ENCODE data around the gene ADORA2A. TPM values are rescaled to one million over a fixed set of nuclear protein-coding genes. Genes with fewer than 3 reads are reported as not detected.

Gene ADORA2A
- total RNA-seq = 10 to 100 TPM; 30.5 to 33.0 TPM

DNA sequence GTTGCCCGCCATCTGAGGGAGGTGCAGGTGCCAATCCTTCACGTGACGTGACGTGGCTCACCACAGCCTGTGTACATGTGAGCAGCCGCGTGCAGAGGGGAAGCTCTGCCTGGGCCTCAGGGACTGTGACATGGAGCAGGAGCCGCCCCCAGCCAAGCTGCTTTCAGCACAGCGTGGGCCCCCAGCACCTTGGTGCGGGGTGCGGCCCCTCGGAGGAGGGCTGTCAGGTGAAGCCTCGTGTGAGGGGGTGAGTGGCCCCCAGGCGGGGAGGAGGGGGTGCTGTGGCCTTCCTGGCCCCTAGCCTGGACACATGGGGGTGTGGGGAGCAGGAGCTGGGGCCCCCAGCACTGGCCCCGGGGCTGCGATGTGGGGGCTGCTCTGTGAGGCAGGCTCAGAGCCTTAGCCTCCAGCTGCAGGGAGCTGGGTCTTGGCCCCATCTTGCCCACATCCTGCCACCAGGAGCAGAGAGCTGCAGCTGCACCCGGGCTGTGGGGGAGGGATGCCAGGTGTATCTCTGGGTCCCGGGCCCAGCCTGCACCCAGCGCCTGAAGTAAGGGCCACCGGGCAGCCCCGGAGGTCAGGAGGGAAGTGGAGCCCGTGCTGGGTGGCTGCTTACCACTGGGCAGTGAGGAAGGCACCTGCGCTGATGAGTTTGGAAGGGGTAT lies at the start of gene ADORA2A:
Gene ADORA2A (plus strand): TSS at position 100 of the 665 bp plus-strand sequence. CDS start 5,806 bp downstream, outside the sequence.
- no peaks in the 10 kb centered on the region for H3K9me3 Mint-ChIP-seq
- ChIA-PET CTCF (interaction anchor here (0.6 to 8.8 kb wide), 5 partner anchors 33 to 98 kb away, joined by 4 to 102 read pairs (median 7); no protein-coding TSS in a partner anchor), POLR2A (interaction anchor here (0.9 to 4.4 kb wide), 7 partner anchors 8 to 570 kb away, joined by 3 to 16 read pairs (median 4); partner anchors contain the start of genes GUCD1 and SLC2A11)
- intact Hi-C loops (cut with micrococcal nuclease) = no loop called here
- peaks cover 61% of the 10 kb centered on the region for H3K4me1 Mint-ChIP-seq (ENCODE audit: low read depth)
- no peaks in the 10 kb centered on the region for H3K27me3 Mint-ChIP-seq
- peak within 1 kb of the TSS; percentile 81 for H3K4me3 Mint-ChIP-seq
- peak; percentile 91 for DNase-seq
- H3K27ac Mint-ChIP-seq = peak within 1 kb of the TSS; percentile 94
- H3K36me3 Mint-ChIP-seq = peaks cover 3% of the 10 kb centered on the region

DNA sequence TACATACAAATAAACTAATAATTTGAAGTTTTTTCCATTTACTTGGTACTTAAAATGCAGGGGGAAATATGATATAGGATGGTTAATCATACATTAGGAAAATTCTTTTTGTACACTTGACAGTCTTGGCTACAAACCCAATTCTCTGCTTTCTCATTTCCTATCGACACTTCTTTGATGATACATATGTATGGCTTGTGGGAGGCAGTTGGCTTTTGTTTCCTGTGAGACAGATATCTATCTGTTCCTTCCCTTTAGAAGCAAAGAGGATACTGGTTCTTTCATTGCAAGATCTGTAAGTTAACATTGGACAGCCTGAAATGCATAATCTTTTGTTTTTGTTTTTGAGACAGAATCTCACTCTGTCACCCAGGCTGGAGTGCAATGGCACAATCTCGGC lies 47.9 kb upstream of the ADORA2A start:
- Mint-ChIP-seq H3K27ac (no peak overlapping the region), H3K4me1 (ENCODE audit: low read depth) (peaks cover 23% of the 10 kb centered on the region), H3K9me3 (peaks cover 3% of the 10 kb centered on the region), H3K27me3 (no peaks in the 10 kb centered on the region), H3K4me3 (no peak overlapping the region), H3K36me3 (peaks cover 21% of the 10 kb centered on the region)
- CTCF ChIA-PET = no interaction called here
- intact Hi-C loops (cut with micrococcal nuclease) = no loop called here
- POLR2A ChIA-PET = no interaction called here
- DNase-seq = no peak

DNA sequence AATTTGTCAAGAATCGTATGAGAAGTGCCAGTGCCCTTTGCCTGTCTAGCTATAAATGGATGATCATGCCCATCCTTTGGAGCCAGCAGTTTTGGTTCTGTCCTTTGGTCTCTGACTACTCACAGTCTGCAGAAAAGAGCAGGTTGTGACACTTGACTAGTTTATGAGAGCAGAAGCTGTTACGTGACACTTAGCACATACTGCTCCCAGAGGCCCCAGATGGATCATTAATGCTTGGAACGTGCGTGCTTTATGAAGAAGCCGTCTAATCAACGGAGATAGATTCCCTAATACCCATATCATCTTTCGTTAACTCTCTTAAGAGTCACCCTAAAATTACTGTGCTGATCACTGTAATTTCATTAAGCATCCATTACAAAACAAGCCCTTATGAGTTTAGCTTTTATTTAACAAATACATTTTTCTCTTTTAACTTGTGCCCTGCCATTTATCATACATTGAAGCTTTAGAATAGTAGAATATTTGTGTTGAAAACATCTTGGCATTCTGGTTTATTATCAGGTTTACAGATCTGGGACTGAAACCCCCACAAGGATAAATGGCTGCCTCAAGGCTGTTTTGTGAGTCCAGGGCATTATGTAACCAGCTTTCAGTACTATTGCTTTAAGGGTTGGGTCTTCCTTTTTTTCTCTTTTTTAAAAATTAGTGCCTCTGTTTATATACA lies 47.0 kb upstream of the ADORA2A start:
- ChIA-PET CTCF (no interaction called here), POLR2A (no interaction called here)
- peaks cover 15% of the 10 kb centered on the region for H3K36me3 Mint-ChIP-seq
- DNase-seq = no peak
- H3K27me3 Mint-ChIP-seq = no peaks in the 10 kb centered on the region
- H3K9me3 Mint-ChIP-seq = no peaks in the 10 kb centered on the region
- intact Hi-C loops (cut with micrococcal nuclease) = no loop called here
- H3K27ac Mint-ChIP-seq = no peak overlapping the region
- H3K4me1 Mint-ChIP-seq (ENCODE audit: low read depth) = peaks cover 23% of the 10 kb centered on the region
- no peak overlapping the region for H3K4me3 Mint-ChIP-seq

DNA sequence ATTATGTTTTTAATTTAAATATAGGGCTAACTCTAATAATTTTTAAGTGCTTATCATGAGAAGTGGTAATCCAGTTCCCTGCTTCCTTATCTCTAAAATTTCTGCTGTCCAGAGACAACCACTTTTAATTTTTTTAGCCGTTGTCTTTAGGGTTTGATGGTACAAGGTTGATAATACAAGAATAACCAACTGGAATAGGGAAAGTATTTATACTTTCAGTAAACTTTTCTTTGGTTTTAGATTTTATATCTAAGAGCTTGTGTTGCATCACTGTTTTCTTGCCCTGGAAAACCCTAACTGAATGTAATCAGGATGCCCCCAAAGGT lies 46.5 kb upstream of the ADORA2A start:
- Mint-ChIP-seq H3K27ac (no peak overlapping the region), H3K4me3 (no peak overlapping the region), H3K9me3 (no peaks in the 10 kb centered on the region), H3K36me3 (peaks cover 15% of the 10 kb centered on the region), H3K4me1 (ENCODE audit: low read depth) (peaks cover 23% of the 10 kb centered on the region), H3K27me3 (no peaks in the 10 kb centered on the region)
- POLR2A ChIA-PET = no interaction called here
- CTCF ChIA-PET = no interaction called here
- DNase-seq = no peak
- intact Hi-C loops (cut with micrococcal nuclease) = no loop called here

DNA sequence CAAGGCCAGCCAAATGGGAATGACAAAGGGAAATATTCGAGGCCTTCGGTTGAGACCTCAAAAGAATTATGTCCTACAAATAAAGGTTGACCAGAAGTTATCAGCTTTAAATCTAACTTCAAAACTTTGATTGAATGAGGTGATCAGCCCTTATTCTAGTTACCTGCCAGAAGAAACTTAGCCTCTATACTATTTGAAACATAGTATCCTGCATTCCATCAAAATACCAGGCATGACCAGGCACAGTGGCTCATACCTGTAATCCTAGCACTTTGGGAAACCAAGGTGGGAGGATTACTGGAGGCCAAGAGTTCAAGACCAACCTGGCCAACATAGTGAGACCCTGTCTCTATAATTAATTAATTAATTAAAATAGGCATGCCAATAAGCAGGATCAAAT lies 44.3 kb upstream of the ADORA2A start:
- DNase-seq = no peak
- CTCF ChIA-PET = no interaction called here
- Mint-ChIP-seq H3K4me1 (ENCODE audit: low read depth) (peaks cover 18% of the 10 kb centered on the region), H3K27ac (no peak overlapping the region), H3K9me3 (no peaks in the 10 kb centered on the region), H3K4me3 (no peak overlapping the region), H3K27me3 (no peaks in the 10 kb centered on the region), H3K36me3 (peaks cover 4% of the 10 kb centered on the region)
- POLR2A ChIA-PET = no interaction called here
- intact Hi-C loops (cut with micrococcal nuclease) = no loop called here

DNA sequence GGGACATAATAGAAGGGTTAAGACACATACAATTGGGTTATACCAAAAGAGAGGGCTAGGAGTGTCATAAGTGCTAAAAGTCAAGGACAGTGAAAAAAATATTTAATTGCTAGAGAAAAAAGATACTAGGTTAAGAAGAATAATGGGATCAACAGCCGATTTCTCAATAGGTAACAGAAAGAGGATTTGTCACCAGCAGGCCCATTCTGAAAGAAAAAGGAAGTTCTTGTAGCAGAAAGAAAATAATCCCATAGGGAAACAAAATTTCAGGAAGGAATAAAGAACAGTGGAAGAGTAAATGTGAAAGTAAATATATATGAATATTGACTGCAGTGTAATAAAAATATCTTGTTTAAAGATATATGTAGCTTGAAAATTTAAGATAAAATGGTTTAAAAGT lies 43.3 kb upstream of the ADORA2A start:
- POLR2A ChIA-PET = no interaction called here
- no peak overlapping the region for H3K27ac Mint-ChIP-seq
- H3K9me3 Mint-ChIP-seq = no peaks in the 10 kb centered on the region
- H3K27me3 Mint-ChIP-seq = no peaks in the 10 kb centered on the region
- H3K4me3 Mint-ChIP-seq = no peak overlapping the region
- intact Hi-C loops (cut with micrococcal nuclease) = no loop called here
- H3K36me3 Mint-ChIP-seq = peaks cover 4% of the 10 kb centered on the region
- H3K4me1 Mint-ChIP-seq (ENCODE audit: low read depth) = peaks cover 12% of the 10 kb centered on the region
- DNase-seq = no peak
- CTCF ChIA-PET = no interaction called here

DNA sequence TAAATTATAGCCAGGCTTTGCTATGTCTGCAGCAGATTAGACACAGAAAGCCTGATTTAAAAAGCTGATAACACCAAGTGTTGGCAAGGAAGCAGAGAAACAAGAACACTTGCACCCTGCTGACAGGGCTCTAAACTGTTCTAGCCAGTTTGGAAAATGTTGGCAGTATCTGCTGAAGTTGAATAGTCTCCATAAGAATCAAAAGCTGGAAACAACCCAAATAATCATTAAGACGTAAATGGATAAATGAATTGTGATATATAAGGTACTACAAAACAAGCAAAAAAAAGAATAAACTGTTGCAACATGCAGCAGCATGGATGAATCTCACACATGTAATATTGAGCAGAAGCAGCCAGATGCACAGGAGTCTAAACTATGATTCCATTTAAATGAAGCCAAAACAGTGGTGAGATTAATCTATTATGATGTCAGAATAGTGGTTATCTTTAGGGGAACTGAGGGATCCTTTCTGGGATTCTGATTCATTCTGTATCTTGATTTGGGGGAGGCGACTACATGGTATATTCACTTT lies 40.4 kb upstream of the ADORA2A start:
- Mint-ChIP-seq H3K27ac (no peak overlapping the region), H3K27me3 (no peaks in the 10 kb centered on the region), H3K9me3 (no peaks in the 10 kb centered on the region), H3K4me1 (ENCODE audit: low read depth) (peaks cover 6% of the 10 kb centered on the region), H3K36me3 (no peaks in the 10 kb centered on the region), H3K4me3 (no peak overlapping the region)
- POLR2A ChIA-PET = no interaction called here
- intact Hi-C loops (cut with micrococcal nuclease) = no loop called here
- no peak for DNase-seq
- CTCF ChIA-PET = no interaction called here

DNA sequence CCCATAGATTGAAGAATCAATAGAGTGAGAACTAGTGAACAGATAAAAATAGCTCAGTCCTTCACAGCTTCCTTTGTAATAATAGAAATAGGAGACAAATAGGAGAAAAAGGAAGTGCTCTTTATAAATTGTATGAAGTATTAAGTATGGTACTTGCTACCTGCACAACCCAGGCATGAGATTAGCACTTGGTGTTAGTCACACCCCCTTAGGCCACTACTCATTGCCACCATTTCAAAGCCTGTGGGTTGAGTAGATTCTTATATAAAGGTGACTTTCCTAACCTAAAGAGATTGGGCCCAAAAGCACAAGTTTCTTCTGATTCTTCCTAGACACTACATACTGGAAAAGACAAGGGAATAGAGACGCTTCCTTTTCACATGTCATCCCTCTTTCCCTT lies 37.7 kb upstream of the ADORA2A start:
- intact Hi-C loops (cut with micrococcal nuclease) = no loop called here
- no peaks in the 10 kb centered on the region for H3K36me3 Mint-ChIP-seq
- no peaks in the 10 kb centered on the region for H3K27me3 Mint-ChIP-seq
- no peaks in the 10 kb centered on the region for H3K9me3 Mint-ChIP-seq
- H3K4me1 Mint-ChIP-seq (ENCODE audit: low read depth) = peaks cover 10% of the 10 kb centered on the region
- H3K4me3 Mint-ChIP-seq = no peak overlapping the region
- CTCF ChIA-PET = interaction anchor here (0.6 kb wide), 1 partner anchor 642 kb away, joined by 3 read pairs; no protein-coding TSS in a partner anchor
- no peak for DNase-seq
- H3K27ac Mint-ChIP-seq = no peak overlapping the region
- POLR2A ChIA-PET = no interaction called here

DNA sequence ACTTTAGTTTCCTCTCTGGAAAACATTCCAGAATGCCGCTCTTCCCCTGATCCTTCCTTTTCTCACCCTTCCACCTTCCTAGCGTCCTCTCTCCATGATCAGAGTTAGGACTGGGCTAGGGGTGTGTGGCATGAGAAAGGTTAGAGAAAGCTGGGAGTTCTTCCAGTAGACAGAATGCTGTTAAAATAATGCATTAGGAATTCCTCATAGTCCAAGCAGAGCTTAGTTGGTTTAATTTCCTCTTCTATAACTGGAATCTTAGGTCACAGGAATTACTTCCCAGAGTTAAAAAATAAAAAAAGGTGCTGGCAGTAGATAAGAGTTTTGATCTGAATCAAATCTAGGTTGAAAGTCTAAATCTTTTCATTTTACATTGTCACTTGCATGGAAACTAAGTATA lies 37.2 kb upstream of the ADORA2A start:
- ChIA-PET POLR2A (no interaction called here), CTCF (interaction anchor here (0.6 kb wide), 2 partner anchors 132 to 642 kb away, joined by 3 read pairs; no protein-coding TSS in a partner anchor)
- no peak for DNase-seq
- no peak overlapping the region for H3K4me3 Mint-ChIP-seq
- no peak overlapping the region for H3K27ac Mint-ChIP-seq
- H3K4me1 Mint-ChIP-seq (ENCODE audit: low read depth) = peaks cover 10% of the 10 kb centered on the region
- intact Hi-C loops (cut with micrococcal nuclease) = no loop called here
- no peaks in the 10 kb centered on the region for H3K9me3 Mint-ChIP-seq
- H3K27me3 Mint-ChIP-seq = no peaks in the 10 kb centered on the region
- peaks cover under 1% of the 10 kb centered on the region for H3K36me3 Mint-ChIP-seq

DNA sequence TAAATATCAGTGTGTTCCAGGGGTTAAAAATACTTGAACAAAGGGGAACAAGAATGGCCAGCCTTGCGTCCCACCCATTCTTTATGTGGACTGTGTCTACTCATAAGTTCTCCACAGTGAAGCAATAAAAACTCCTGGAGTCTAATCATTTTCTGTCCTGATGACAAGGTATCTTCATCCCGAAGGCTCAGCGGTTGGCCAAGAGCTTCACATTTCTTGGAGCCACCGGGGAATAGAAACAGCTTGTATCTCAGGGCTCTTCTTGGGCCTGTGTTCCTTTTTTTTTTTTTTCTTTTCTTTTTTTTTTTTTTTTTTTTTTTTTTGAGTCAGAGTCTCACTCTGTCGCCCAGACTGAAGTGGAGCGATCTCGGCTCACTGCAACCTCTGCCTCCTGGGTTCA lies 36.8 kb upstream of the ADORA2A start:
- intact Hi-C loops (cut with micrococcal nuclease) = no loop called here
- ChIA-PET CTCF (interaction anchor here (0.6 kb wide), 1 partner anchor 132 kb away, joined by 3 read pairs; no protein-coding TSS in a partner anchor), POLR2A (no interaction called here)
- DNase-seq = no peak
- no peaks in the 10 kb centered on the region for H3K27me3 Mint-ChIP-seq
- H3K36me3 Mint-ChIP-seq = peaks cover 3% of the 10 kb centered on the region
- no peak overlapping the region for H3K27ac Mint-ChIP-seq
- no peaks in the 10 kb centered on the region for H3K9me3 Mint-ChIP-seq
- H3K4me1 Mint-ChIP-seq (ENCODE audit: low read depth) = peaks cover 10% of the 10 kb centered on the region
- H3K4me3 Mint-ChIP-seq = no peak overlapping the region

DNA sequence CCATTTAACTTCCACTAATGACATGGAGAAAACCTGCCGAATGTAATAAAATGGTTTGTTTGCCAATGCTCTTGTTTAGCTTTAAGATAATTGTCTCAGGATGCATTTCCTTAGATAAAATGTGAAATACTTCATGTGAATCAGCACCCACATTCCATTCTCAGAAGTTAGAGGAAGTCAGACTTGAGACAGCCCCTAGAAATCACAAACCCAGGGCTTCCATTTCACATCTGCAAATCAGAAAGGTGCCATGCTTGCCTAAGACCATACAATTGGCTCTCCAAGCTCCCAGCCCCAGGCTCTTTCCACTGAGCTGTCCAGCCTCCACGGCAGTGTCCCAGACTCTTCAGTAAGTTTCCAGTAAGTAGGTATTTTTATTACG lies 35.6 kb upstream of the ADORA2A start:
- Mint-ChIP-seq H3K36me3 (peaks cover 10% of the 10 kb centered on the region), H3K27me3 (no peaks in the 10 kb centered on the region), H3K27ac (no peak overlapping the region), H3K4me3 (no peak overlapping the region), H3K9me3 (no peaks in the 10 kb centered on the region), H3K4me1 (ENCODE audit: low read depth) (peaks cover 10% of the 10 kb centered on the region)
- ChIA-PET CTCF (interaction anchor here (0.8 kb wide), 1 partner anchor 134 kb away, joined by 3 read pairs; no protein-coding TSS in a partner anchor), POLR2A (no interaction called here)
- intact Hi-C loops (cut with micrococcal nuclease) = no loop called here
- no peak for DNase-seq

DNA sequence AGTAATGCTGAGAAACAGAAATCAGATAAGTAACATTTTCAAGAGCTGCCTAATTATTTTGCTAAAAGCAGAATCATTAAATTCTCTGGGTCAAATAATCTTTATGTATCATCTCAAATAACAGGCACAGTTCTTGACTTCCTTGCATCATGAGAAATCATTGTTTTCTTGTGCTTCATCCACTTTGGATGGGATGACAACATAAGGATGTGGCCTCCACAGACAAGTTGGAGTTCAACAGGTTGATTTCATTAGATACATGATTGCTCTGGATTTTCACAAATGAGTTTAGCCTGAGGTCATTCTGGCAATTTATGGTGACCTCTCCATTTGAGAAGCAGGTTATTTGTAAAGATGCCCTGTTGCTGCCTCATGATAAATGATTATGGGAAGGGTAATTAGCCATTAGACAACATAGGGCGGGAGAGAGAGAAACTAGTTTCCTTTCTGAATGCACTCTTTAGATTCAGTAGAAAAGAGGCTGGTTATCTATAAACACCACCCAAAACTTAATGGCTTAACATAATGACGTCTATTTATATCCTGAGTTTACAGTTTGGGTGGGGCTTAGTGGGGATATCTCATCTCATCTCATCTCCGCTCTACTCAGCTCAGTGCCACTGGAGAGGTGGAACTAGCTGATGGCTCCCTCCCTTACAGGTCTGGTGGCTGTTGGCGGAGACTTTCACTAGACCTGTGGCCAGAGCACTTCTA lies 35.0 kb upstream of the ADORA2A start:
- Mint-ChIP-seq H3K27ac (no peak overlapping the region), H3K4me1 (ENCODE audit: low read depth) (peaks cover 10% of the 10 kb centered on the region), H3K27me3 (no peaks in the 10 kb centered on the region), H3K9me3 (no peaks in the 10 kb centered on the region), H3K4me3 (no peak overlapping the region), H3K36me3 (peaks cover 11% of the 10 kb centered on the region)
- ChIA-PET POLR2A (no interaction called here), CTCF (interaction anchor here (0.8 kb wide), 1 partner anchor 133 kb away, joined by 3 read pairs; no protein-coding TSS in a partner anchor)
- DNase-seq = no peak
- intact Hi-C loops (cut with micrococcal nuclease) = no loop called here
